Caco-2 (cell line): ENCODE measurements around the gene ASB9. TPM values are rescaled to one million over a fixed set of nuclear protein-coding genes. Genes with fewer than 3 reads are reported as not detected.

Experiments used
- BruUV-seq: library from RNA; stranded (reverse); fragments of 400-500 nt; replicated peaks from 2 replicates; lab custom pipeline; 2021; lab: Mats Ljungman, UMichigan
- CTCF ChIA-PET: fragments of 300-600 bp; sonication (Branson Sonifier 250); formaldehyde crosslinking; loops from one replicate; lab custom pipeline; 2022; ENCODE audit warnings: antibody characterized with exemption; lab: Charles Lee
- POLR2A ChIA-PET: fragments of 300-600 bp; sonication (Branson Sonifier 250); formaldehyde crosslinking; loops from one replicate; lab custom pipeline; 2022; ENCODE audit warnings: antibody characterized with exemption; lab: Charles Lee
- DNase-seq, 2 experiments: peaks; one replicate each; pipeline versions ENCODE4 v3.0.0 to v3.0.0-alpha.2; 2020 to 2022
- H3K27me3 ChIP-seq: replicated peaks from 2 replicates; pipeline ENCODE4 v1.6.0; 2011; ENCODE audit warnings: low read length; ENCODE audit not compliant: control insufficient read depth, insufficient read depth
- H3K36me3 ChIP-seq: 2 replicates; pipeline ENCODE4 v1.5.1; 2011; ENCODE audit warnings: low read length; ENCODE audit not compliant: control insufficient read depth, insufficient read depth
- H3K4me1 ChIP-seq: fragments of 250-450 bp; sonication (Bioruptor Pico); 2 replicates; pipeline ENCODE4 v1.5.1; 2020; ENCODE audit warnings: mild to moderate bottlenecking
- H3K4me3 ChIP-seq: 2 replicates; pipeline ENCODE4 v1.5.1; 2011; ENCODE audit warnings: low read depth, mild to moderate bottlenecking, control low read depth, low read length
- H3K9me3 ChIP-seq: fragments of 250-450 bp; sonication (Bioruptor Pico); 2 replicates; pipeline ENCODE4 v1.5.1; 2020; ENCODE audit warnings: mild to moderate bottlenecking, moderate library complexity
- H3K27ac Mint-ChIP-seq: one replicate; pipeline ENCODE4 v1.8.0; 2022; ENCODE audit warnings: mixed read lengths; ENCODE audit not compliant: unreplicated experiment
- H3K27me3 Mint-ChIP-seq: one replicate; pipeline ENCODE4 v1.8.0; 2022; ENCODE audit warnings: mixed read lengths; ENCODE audit not compliant: insufficient read depth, unreplicated experiment
- H3K36me3 Mint-ChIP-seq: one replicate; pipeline ENCODE4 v1.8.0; 2022; ENCODE audit warnings: mild to moderate bottlenecking, mixed read lengths; ENCODE audit not compliant: insufficient read depth, unreplicated experiment
- H3K4me1 Mint-ChIP-seq: one replicate; pipeline ENCODE4 v1.8.0; 2022; ENCODE audit warnings: low read depth, mixed read lengths; ENCODE audit not compliant: unreplicated experiment
- H3K4me3 Mint-ChIP-seq: one replicate; pipeline ENCODE4 v1.8.0; 2022; ENCODE audit warnings: mild to moderate bottlenecking, moderate library complexity, mixed read lengths; ENCODE audit not compliant: unreplicated experiment
- H3K9me3 Mint-ChIP-seq: one replicate; pipeline ENCODE4 v1.8.0; 2022; ENCODE audit warnings: mixed read lengths; ENCODE audit not compliant: unreplicated experiment
- intact Hi-C: fragments of 100-400 bp; cut with micrococcal nuclease; formaldehyde crosslinking; loops from one replicate; pipeline ENCODE4 v1.10.0; 2022; ENCODE audit not compliant: unreplicated experiment
- total RNA-seq: library from RNA; stranded (reverse); gene quantifications from 2 replicates; pipeline ENCODE4 v1.2.3, GENCODE V29; 2022
- TF ChIP-seq, protein P1 (sequence below), 2 experiments: fragments of 200-600 bp in 1 of 2; IDR thresholded peaks; 1 replicate in 1 of 2; 2 replicates in 1 of 2; pipeline versions ENCODE4 v1.5.1 to v1.8.0; 2011 to 2022; ENCODE audit warnings: antibody characterized with exemption in 1 of 2, control low read depth in 1 of 2, inconsistent platforms in 1 of 2, low read depth in 1 of 2, low read length in 1 of 2, mild to moderate bottlenecking in 1 of 2, moderate library complexity in 1 of 2; ENCODE audit not compliant: insufficient read depth in 1 of 2, severe bottlenecking in 1 of 2, unreplicated experiment in 1 of 2

The ASB9 gene
- total RNA-seq, 1 experiment from 2014 or later = 4.6 TPM

DNA sequence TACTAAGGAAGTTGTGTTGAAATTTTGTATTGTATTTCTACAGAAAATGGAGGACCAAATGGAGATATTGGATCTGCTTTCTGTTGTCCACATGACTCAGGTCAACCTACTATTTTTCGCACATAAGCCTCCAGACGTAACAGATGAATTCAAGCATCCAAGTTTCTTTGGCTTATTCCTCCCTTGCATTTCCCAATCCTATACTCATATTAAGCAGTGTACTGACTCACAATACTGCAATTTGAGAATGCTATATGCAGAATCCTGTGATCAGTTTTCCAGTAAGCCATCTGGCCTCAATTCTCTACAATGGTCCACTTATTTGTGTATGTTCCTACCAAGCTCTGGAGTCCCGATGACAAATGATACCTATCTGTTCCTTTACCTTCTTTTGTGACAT lies 75.7 kb downstream of the ASB9 start:
- Mint-ChIP-seq H3K4me3 (no peak overlapping the region), H3K4me1 (no peaks in the 10 kb centered on the region), H3K27me3 (peaks cover 6% of the 10 kb centered on the region), H3K9me3 (no peaks in the 10 kb centered on the region), H3K27ac (no peak overlapping the region), H3K36me3 (no peaks in the 10 kb centered on the region)
- TF ChIP-seq, protein P1, sequence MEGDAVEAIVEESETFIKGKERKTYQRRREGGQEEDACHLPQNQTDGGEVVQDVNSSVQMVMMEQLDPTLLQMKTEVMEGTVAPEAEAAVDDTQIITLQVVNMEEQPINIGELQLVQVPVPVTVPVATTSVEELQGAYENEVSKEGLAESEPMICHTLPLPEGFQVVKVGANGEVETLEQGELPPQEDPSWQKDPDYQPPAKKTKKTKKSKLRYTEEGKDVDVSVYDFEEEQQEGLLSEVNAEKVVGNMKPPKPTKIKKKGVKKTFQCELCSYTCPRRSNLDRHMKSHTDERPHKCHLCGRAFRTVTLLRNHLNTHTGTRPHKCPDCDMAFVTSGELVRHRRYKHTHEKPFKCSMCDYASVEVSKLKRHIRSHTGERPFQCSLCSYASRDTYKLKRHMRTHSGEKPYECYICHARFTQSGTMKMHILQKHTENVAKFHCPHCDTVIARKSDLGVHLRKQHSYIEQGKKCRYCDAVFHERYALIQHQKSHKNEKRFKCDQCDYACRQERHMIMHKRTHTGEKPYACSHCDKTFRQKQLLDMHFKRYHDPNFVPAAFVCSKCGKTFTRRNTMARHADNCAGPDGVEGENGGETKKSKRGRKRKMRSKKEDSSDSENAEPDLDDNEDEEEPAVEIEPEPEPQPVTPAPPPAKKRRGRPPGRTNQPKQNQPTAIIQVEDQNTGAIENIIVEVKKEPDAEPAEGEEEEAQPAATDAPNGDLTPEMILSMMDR (IDR thresholded peaks at IDR 0.05; ENCODE audit: insufficient read depth in 1 of 2, low read depth in 1 of 2, low read length in 1 of 2, severe bottlenecking in 1 of 2, unreplicated experiment in 1 of 2) = no peak
- Histone ChIP-seq H3K27me3 (no peaks in the 10 kb centered on the region), H3K9me3 (no peaks in the 10 kb centered on the region), H3K4me1 (no peaks in the 10 kb centered on the region), H3K4me3 (no peak overlapping the region), H3K36me3 (no peaks in the 10 kb centered on the region)
- DNase-seq = no peak
- ChIA-PET POLR2A (no interaction called here), CTCF (no interaction called here)
- intact Hi-C loops = no loop called here
- no TSS peak for BruUV-seq

Other genes with a start within 250 kb of the ASB9 start
- not detected in 2 replicates for gene ASB11, start 45.6 kb upstream of the ASB9 start, total RNA-seq
- gene PIGA, start 65.4 kb upstream of the ASB9 start, total RNA-seq = 18.5 and 19.4 TPM in 2 replicates
- gene VEGFD, start 114.3 kb upstream of the ASB9 start, total RNA-seq = 0.36 TPM in 1 of 2 replicates, not detected in the other
- 12.0 and 15.7 TPM in 2 replicates for gene PIR, start 223.2 kb upstream of the ASB9 start, total RNA-seq
- not detected in 2 replicates for gene BMX, start 230.7 kb upstream of the ASB9 start, total RNA-seq